HUDEP-2 (cell line): ENCODE results near the gene ODAD3.
A peak's percentile ranks its signal among the peaks of the same experiment; 100 is the strongest.

Experiments used
- DNase-seq, 76 experiments: peaks; one replicate each; lab custom pipeline; 2025; ENCODE audit not compliant: unreplicated experiment in 76 of 76; lab: John Stamatoyannopoulos, UW

Gene ODAD3

GRCh38 chr19:11379269-11379845 lies 55.6 kb downstream of the ODAD3 start:
- peak in 1 of 76 experiments; percentile 14 for DNase-seq

GRCh38 chr19:11378319-11379189 lies 56.4 kb downstream of the ODAD3 start:
- peak in 44 of 76 experiments; percentile 16 to 66 (median 39) for DNase-seq

- DNase-seq = no peak
Observed at GRCh38 chr19:11377756-11378155, 57.2 kb downstream of the ODAD3 start.

- DNase-seq = peak in 45 of 76 experiments; percentile 8 to 73 (median 39)
Observed at GRCh38 chr19:11377237-11377636, 57.7 kb downstream of the ODAD3 start.

GRCh38 chr19:11375143-11375948 lies 59.6 kb downstream of the ODAD3 start:
- DNase-seq = peak in 49 of 76 experiments; percentile 14 to 92 (median 45)

- DNase-seq = peak; percentile 93 to 100 (median 99)
Observed at GRCh38 chr19:11374433-11375142, 60.3 kb downstream of the ODAD3 start, which contains the start of gene SWSAP1. Gene SWSAP1, plus strand, starts transcription at chr19:11374666. Its CDS starts 15 bp downstream, at chr19:11374681.

GRCh38 chr19:11373885-11374432 lies 61.0 kb downstream of the ODAD3 start:
- DNase-seq = no peak

GRCh38 chr19:11373166-11373884 lies 61.6 kb downstream of the ODAD3 start:
- peak in 49 of 76 experiments; percentile 9 to 69 (median 39) for DNase-seq

GRCh38 chr19:11370744-11371143 lies 64.2 kb downstream of the ODAD3 start:
- DNase-seq = no peak
